ENCODE data around the gene SPTLC3. TPM values are rescaled to one million over a fixed set of nuclear protein-coding genes. Genes with fewer than 3 reads are reported as not detected.

SPTLC3 gene
- total and polyA plus RNA-seq, 2 experiments from 2014 or later, result 0.52 to 0.66 TPM

DNA sequence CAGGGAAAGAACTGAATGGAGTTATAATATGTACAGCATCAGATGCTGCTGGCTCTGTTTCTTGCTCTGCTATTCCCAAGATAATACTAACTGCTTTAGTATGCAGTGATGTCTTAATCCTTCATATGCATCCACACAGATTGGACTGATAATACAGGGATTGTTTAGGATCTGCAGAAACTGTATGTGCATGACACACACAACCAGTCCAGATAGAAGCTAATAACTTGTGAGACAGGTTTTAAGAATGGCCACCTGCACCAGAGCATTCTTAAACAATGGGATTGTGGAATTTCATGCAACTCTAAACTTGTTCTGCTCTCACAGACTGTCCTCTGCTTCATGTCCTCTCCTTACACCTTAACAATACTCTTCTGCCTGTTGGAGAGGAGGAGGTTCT is 90.9 kb downstream of the SPTLC3 start:
- no peak for ATAC-seq
- no peak overlapping the region for H3K4me2 ChIP-seq
- H3K36me3 Mint-ChIP-seq (ENCODE audit: low read depth), result no peaks in the 10 kb centered on the region
- TF ChIP-seq POLR2AphosphoS5 (IDR thresholded peaks at IDR 0.05; ENCODE audit: low read depth) (no peak), REST (IDR thresholded peaks at IDR 0.05; ENCODE audit: unreplicated experiment) (no peak), STAT1 (IDR thresholded peaks at IDR 0.05; ENCODE audit: unreplicated experiment) (no peak), EZH2phosphoT487 (IDR thresholded peaks at IDR 0.05; ENCODE audit: unreplicated experiment) (no peak), NANOG (IDR thresholded peaks at IDR 0.05; ENCODE audit: borderline replicate concordance) (no peak), CREB1 (CRISPR knock-in tag; IDR thresholded peaks at IDR 0.05; ENCODE audit: low read depth) (no peak), ZNF331 (CRISPR knock-in tag; IDR thresholded peaks at IDR 0.05; ENCODE audit: low read depth) (no peak), ZNF462 (CRISPR knock-in tag; IDR thresholded peaks at IDR 0.05) (no peak), ZNF114 (CRISPR knock-in tag; IDR thresholded peaks at IDR 0.05) (no peak), JUNB (IDR thresholded peaks at IDR 0.05; ENCODE audit: unreplicated experiment) (no peak), EZH2 (IDR thresholded peaks at IDR 0.05; ENCODE audit: low read depth, unreplicated experiment) (no peak)
- TF ChIP-seq, protein P1, sequence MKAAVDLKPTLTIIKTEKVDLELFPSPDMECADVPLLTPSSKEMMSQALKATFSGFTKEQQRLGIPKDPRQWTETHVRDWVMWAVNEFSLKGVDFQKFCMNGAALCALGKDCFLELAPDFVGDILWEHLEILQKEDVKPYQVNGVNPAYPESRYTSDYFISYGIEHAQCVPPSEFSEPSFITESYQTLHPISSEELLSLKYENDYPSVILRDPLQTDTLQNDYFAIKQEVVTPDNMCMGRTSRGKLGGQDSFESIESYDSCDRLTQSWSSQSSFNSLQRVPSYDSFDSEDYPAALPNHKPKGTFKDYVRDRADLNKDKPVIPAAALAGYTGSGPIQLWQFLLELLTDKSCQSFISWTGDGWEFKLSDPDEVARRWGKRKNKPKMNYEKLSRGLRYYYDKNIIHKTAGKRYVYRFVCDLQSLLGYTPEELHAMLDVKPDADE (IDR thresholded peaks at IDR 0.05), result no peak
- TF ChIP-seq, protein P2, sequence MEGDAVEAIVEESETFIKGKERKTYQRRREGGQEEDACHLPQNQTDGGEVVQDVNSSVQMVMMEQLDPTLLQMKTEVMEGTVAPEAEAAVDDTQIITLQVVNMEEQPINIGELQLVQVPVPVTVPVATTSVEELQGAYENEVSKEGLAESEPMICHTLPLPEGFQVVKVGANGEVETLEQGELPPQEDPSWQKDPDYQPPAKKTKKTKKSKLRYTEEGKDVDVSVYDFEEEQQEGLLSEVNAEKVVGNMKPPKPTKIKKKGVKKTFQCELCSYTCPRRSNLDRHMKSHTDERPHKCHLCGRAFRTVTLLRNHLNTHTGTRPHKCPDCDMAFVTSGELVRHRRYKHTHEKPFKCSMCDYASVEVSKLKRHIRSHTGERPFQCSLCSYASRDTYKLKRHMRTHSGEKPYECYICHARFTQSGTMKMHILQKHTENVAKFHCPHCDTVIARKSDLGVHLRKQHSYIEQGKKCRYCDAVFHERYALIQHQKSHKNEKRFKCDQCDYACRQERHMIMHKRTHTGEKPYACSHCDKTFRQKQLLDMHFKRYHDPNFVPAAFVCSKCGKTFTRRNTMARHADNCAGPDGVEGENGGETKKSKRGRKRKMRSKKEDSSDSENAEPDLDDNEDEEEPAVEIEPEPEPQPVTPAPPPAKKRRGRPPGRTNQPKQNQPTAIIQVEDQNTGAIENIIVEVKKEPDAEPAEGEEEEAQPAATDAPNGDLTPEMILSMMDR (conservative IDR thresholded peaks at IDR 0.05; ENCODE audit: low read depth in 2 of 2), result no peak
- H3K27ac ChIP-seq (ENCODE audit: low read depth), result no peak overlapping the region
- H3K36me3 ChIP-seq (ENCODE audit: insufficient read depth), result no peaks in the 10 kb centered on the region
- no peak overlapping the region for H2AFZ ChIP-seq
- H3K4me1 ChIP-seq (ENCODE audit: insufficient read depth), result peaks cover 10% of the 10 kb centered on the region; the same call in 1 of the 2 replicates
- H3K27me3 ChIP-seq (ENCODE audit: insufficient read depth), result no peaks in the 10 kb centered on the region
- H3K4me3 Mint-ChIP-seq, result no peak overlapping the region
- no peaks in the 10 kb centered on the region for H3K27me3 Mint-ChIP-seq (ENCODE audit: insufficient read depth, low read depth, poor library complexity)
- H3K4me3 ChIP-seq, result no peak overlapping the region
- no peaks in the 10 kb centered on the region for H3K9me2 ChIP-seq (ENCODE audit: insufficient read depth)
- peaks cover 17% of the 10 kb centered on the region for H3K4me1 Mint-ChIP-seq
- H3K79me2 ChIP-seq (replicated peaks; ENCODE audit: insufficient read depth), result no peaks in the 10 kb centered on the region
- no peaks in the 10 kb centered on the region for H3F3A ChIP-seq (replicated peaks; ENCODE audit: low read depth)
- H3K27ac Mint-ChIP-seq, result no peak overlapping the region
- no peak for DNase-seq (ENCODE audit: low spot score)
- no peaks in the 10 kb centered on the region for H3K9me3 Mint-ChIP-seq
- H4K20me1 ChIP-seq (replicated peaks; ENCODE audit: insufficient read depth), result no peaks in the 10 kb centered on the region
